ENCODE results near the gene GPR52.

The GPR52 gene

GRCh38 chr1:174469052-174469451 is 21.3 kb downstream of the GPR52 start:
- DNase-seq: no peak

- no peak for DNase-seq
These were observed 21.9 kb downstream of the GPR52 start for GRCh38 chr1:174469687-174470086.

- DNase-seq: no peak
These were observed 31.5 kb downstream of the GPR52 start for GRCh38 chr1:174479281-174479680.

- DNase-seq: no peak
These were observed 32.6 kb downstream of the GPR52 start for GRCh38 chr1:174480324-174480723.

- no peak for DNase-seq
These were observed 43.8 kb downstream of the GPR52 start for GRCh38 chr1:174491606-174492005.

GRCh38 chr1:174497478-174497877 is 49.7 kb downstream of the GPR52 start:
- DNase-seq: no peak
